ENCODE measurements around the gene POMT2.

DNA sequence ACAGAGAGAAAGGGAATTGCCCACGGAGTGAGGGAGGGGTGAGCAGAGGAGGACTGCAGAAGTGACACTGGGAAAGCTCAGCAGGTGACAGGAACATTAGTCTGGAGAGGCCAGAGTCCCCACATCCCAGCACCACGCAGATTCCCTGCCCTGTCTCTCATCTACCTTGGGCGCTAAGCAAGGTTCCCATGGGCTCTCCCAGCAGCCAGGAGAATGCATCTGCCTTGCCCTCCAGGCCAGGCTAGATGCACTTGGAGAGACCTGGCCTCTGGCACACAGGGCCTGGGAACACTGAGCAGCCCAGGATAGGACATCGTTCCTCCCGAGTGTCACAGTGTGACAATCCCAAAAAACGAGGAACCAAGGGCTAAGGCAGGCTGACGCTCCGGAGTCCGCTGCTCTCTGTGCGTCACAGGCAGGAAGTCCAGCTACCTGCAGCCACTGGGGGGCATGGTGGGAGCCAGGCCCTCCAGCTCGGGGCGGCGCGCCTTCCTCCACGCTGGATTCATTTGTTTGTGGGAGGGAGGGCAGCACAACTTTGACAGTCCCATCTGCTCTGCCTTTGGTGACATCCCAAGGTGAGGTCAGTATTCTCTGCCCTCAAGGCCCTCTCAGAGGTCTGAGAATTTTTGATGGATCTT lies 44.3 kb downstream of the POMT2 start:
- no peak for TF ChIP-seq GATA2 (IDR thresholded peaks at IDR 0.05; ENCODE audit: low read depth, low read length)
- TF ChIP-seq GATA3 (IDR thresholded peaks at IDR 0.05; ENCODE audit: low read depth, low read length) = no peak

Data from SH-SY5Y (cell line).